Upper lobe of left lung (tissue), 6 donors: ENCODE measurements around the gene ENOSF1. TPM values are rescaled to one million over a fixed set of nuclear protein-coding genes. Genes with fewer than 3 reads are reported as not detected.

Source experiments
- ATAC-seq, 2 donors: fragments of 200-7000 bp; cut with Tn5 transposase; one replicate each; pipeline ENCODE4 v1.9.1; 2022; ENCODE audit warnings: mild to moderate bottlenecking in 2 of 2, moderate library complexity in 2 of 2; ENCODE audit not compliant: low FRiP score in 2 of 2
- DNase-seq, 2 donors: peaks; one replicate each; pipeline ENCODE4 v3.0.0-alpha.2; 2019 to 2020
- H3K27ac ChIP-seq, 4 donors: fragments of 200-600 bp; sonication (generic); one replicate each; pipeline ENCODE4 v1.5.1; 2016 to 2019
- H3K27me3 ChIP-seq, 4 donors: fragments of 200-600 bp; sonication (generic); one replicate each; pipeline ENCODE4 v1.5.1; 2017 to 2019
- H3K36me3 ChIP-seq, 4 donors: fragments of 200-600 bp; sonication (generic); one replicate each; pipeline ENCODE4 v1.5.1; 2016 to 2019
- H3K4me1 ChIP-seq, 4 donors: fragments of 200-600 bp; sonication (generic); one replicate each; pipeline ENCODE4 v1.5.1; 2018 to 2019
- H3K4me3 ChIP-seq, 4 donors: fragments of 200-600 bp; sonication (generic); one replicate each; pipeline ENCODE4 v1.5.1; 2017 to 2019; ENCODE audit warnings: mild to moderate bottlenecking in 2 of 4, moderate library complexity in 1 of 4
- H3K9me3 ChIP-seq, 4 donors: fragments of 200-600 bp; sonication (generic); one replicate each; pipeline ENCODE4 v1.5.1; 2018 to 2019
- EP300 ChIP-seq, 4 donors: sonication (generic); formaldehyde crosslinking; IDR thresholded peaks; one replicate each; pipeline ENCODE4 v1.5.1; 2017; ENCODE audit warnings: antibody characterized with exemption in 4 of 4, control low read depth in 2 of 4
- POLR2A ChIP-seq, 4 donors: fragments of 450-650 bp; IDR thresholded peaks; one replicate each; pipeline ENCODE4 v1.5.1; 2016 to 2017; ENCODE audit warnings: antibody characterized with exemption in 4 of 4, mild to moderate bottlenecking in 2 of 4
- POLR2AphosphoS5 ChIP-seq, 2 donors: sonication (generic); formaldehyde crosslinking; IDR thresholded peaks; one replicate each; pipeline ENCODE4 v1.5.1; 2017; ENCODE audit warnings: antibody characterized with exemption in 2 of 2
- WGBS, 2 donors: methylation state at CpG; one replicate each; pipeline ENCODE4 v1.1.5; 2017 to 2018; 5-methylcytosine and 5-hydroxymethylcytosine counted together
- total RNA-seq, 6 donors: library from RNA; depleted of rRNA in 4 of 6; stranded (reverse); fragments of >200 nt in 4 of 6; gene quantifications; one replicate each; pipeline versions ENCODE4 v1.1.0 to v1.2.1, GENCODE V29; 2016 to 2021
- TF ChIP-seq, protein P1 (sequence below), 6 experiments: fragments of 450-650 bp in 4 of 6; fragments of 200-600 bp in 2 of 6; sonication (generic) in 2 of 6; IDR thresholded peaks; one replicate each; pipeline ENCODE4 v1.5.1; 2016 to 2019; ENCODE audit warnings: antibody characterized with exemption in 6 of 6
- donor health status: DM: no; HTN: no; CAD: no; lungs with moderate emphysema.
- donor health status: DM: no; HTN: yes; CAD: no; lungs with severe emphysema.

Gene ENOSF1
- total RNA-seq, 6 donors from 2014 or later, result 66.9 to 296 (median 105) TPM

DNA sequence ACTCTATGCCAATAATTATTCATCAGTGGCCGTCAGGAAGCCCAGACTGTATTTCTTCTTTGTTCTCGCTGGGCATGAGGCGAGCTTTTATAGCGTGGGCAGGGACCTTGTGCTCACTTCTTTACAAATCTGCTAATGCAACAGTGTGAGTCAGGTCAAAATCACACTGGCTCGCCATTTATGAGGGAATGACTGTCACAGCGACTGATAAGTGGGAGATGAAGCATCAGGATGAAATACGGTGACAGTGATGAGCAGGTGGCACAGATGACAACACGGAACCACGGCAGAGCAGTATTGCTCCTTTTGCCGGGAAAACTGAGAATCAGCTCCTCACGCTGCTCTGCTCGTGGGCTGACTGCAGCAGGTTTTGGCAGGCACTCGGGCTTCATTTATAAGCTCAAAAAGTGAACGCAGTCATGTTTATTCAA, 34.5 kb downstream of the ENOSF1 start:
- no peak for DNase-seq
- Histone ChIP-seq H3K4me1 (no peaks in the 10 kb centered on the region), H3K4me3 (no peak overlapping the region), H3K27me3 (no peaks in the 10 kb centered on the region), H3K27ac (no peak overlapping the region), H3K36me3 (peaks cover 9 to 81% (median 54%) of the 10 kb centered on the region in 4 donors), H3K9me3 (no peaks in the 10 kb centered on the region)
- TF ChIP-seq, protein P1, sequence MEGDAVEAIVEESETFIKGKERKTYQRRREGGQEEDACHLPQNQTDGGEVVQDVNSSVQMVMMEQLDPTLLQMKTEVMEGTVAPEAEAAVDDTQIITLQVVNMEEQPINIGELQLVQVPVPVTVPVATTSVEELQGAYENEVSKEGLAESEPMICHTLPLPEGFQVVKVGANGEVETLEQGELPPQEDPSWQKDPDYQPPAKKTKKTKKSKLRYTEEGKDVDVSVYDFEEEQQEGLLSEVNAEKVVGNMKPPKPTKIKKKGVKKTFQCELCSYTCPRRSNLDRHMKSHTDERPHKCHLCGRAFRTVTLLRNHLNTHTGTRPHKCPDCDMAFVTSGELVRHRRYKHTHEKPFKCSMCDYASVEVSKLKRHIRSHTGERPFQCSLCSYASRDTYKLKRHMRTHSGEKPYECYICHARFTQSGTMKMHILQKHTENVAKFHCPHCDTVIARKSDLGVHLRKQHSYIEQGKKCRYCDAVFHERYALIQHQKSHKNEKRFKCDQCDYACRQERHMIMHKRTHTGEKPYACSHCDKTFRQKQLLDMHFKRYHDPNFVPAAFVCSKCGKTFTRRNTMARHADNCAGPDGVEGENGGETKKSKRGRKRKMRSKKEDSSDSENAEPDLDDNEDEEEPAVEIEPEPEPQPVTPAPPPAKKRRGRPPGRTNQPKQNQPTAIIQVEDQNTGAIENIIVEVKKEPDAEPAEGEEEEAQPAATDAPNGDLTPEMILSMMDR (IDR thresholded peaks at IDR 0.05), result no peak
- TF ChIP-seq POLR2AphosphoS5 (IDR thresholded peaks at IDR 0.05) (no peak), POLR2A (IDR thresholded peaks at IDR 0.05) (no peak), EP300 (IDR thresholded peaks at IDR 0.05) (no peak)
- ATAC-seq, result no peak
- 88 to 95% methylated on average over 14 of the region's 14 CpGs for WGBS, 2 donors

DNA sequence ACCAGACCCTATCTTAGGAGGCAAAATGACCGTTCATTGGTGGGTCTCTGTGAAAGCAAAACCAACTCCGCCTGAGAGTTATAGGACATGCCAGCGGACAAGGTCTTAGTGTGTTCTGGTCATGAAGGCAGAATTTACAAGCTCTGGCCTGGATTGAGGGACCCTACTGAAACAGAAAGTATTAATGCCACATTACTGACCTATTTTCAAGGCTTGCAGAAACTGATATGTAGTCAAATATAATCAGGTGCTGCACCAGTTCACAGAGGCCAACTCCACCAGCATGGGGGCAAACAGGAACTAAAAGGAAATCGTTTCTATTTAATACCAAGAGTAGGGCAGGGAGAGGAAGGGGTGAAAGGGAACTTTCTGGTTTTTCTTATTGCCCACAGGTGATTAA, 35.3 kb downstream of the ENOSF1 start:
- ATAC-seq, result no peak
- no peak for DNase-seq
- Histone ChIP-seq H3K4me3 (no peak overlapping the region), H3K9me3 (no peaks in the 10 kb centered on the region), H3K4me1 (no peaks in the 10 kb centered on the region), H3K27ac (no peak overlapping the region), H3K36me3 (peaks cover 9 to 83% (median 52%) of the 10 kb centered on the region in 4 donors), H3K27me3 (no peaks in the 10 kb centered on the region)
- TF ChIP-seq POLR2A (IDR thresholded peaks at IDR 0.05) (no peak), POLR2AphosphoS5 (IDR thresholded peaks at IDR 0.05) (no peak), EP300 (IDR thresholded peaks at IDR 0.05) (no peak)
- TF ChIP-seq, protein P1 (IDR thresholded peaks at IDR 0.05), result no peak
- WGBS, 2 donors, result 68 to 85% methylated on average over 4 of the region's 4 CpGs

DNA sequence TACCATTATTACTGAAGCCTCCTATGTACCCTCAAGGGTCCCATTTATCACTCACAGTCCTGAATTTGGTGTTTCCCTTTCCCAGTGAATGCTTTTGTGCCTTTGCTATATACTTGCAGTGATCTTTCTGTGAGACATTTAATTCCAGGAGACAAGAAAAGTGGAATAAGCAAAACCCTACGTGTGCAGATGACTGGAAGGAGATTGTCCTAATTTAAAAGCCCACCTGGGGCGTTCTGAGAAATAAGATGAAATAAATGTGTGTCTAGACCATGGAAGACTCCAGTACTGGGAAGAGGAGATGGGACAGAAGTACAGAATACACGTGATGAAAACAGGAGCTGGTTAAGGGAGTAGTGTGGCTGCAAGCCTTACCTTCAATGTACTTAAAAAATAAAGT, 35.7 kb downstream of the ENOSF1 start:
- Histone ChIP-seq H3K4me3 (no peak overlapping the region), H3K4me1 (no peaks in the 10 kb centered on the region), H3K27ac (no peak overlapping the region), H3K27me3 (no peaks in the 10 kb centered on the region), H3K9me3 (no peaks in the 10 kb centered on the region), H3K36me3 (peaks cover 9 to 81% (median 51%) of the 10 kb centered on the region in 4 donors)
- DNase-seq, result no peak
- no peak for TF ChIP-seq POLR2AphosphoS5 (IDR thresholded peaks at IDR 0.05)
- no peak for TF ChIP-seq EP300 (IDR thresholded peaks at IDR 0.05)
- TF ChIP-seq POLR2A (IDR thresholded peaks at IDR 0.05), result no peak
- TF ChIP-seq, protein P1 (IDR thresholded peaks at IDR 0.05), result no peak
- ATAC-seq, result no peak
- 91 to 94% methylated on average over 3 of the region's 3 CpGs for WGBS, 2 donors

DNA sequence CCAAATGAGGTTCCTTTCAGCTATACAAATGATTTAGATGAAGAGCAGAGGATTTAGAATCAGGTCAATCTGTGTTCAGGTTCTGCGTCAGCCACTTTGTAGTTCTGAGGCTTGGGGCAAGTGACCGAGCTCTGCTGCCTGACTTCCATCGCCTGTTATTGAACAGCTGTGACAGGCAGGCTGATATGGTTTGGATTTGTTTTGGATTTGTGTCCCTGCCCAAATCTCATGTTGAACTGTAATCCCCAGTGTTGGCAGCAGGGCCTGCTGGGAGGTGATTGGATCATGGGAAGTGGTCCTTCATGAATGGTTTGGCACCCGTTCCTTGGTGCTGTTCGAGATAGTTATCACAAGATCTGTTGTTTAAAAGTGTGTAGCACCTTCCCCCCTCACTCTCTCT, 36.4 kb downstream of the ENOSF1 start:
- Histone ChIP-seq H3K4me1 (no peaks in the 10 kb centered on the region), H3K36me3 (peaks cover 9 to 81% (median 50%) of the 10 kb centered on the region in 4 donors), H3K27me3 (no peaks in the 10 kb centered on the region), H3K4me3 (no peak overlapping the region), H3K27ac (no peak overlapping the region), H3K9me3 (no peaks in the 10 kb centered on the region)
- ATAC-seq (no peak), DNase-seq (no peak)
- no peak for TF ChIP-seq POLR2AphosphoS5 (IDR thresholded peaks at IDR 0.05)
- TF ChIP-seq, protein P1 (IDR thresholded peaks at IDR 0.05), result no peak
- TF ChIP-seq EP300 (IDR thresholded peaks at IDR 0.05), result no peak
- TF ChIP-seq POLR2A (IDR thresholded peaks at IDR 0.05), result no peak
- WGBS, 2 donors, result 81 to 84% methylated on average over 5 of the region's 5 CpGs

DNA sequence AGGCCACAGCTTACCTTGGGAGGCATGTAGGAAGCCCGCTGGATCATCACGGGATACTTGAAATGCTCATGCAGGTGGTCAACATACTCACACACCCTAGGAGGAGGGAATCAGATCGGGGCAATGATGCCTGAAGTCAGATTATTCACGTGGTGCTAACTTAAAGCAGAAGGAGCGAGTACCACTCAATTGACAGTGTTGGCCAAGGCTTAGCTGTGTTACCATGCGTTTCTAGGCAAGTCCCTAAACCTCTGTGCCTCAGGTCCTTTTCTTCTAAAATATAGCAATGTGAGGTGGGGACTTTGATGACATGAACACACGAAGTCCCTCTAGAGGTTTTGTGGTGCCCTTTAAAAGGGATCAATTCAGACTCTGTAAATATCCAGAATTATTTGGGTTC, 37.1 kb downstream of the ENOSF1 start:
- Histone ChIP-seq H3K4me3 (no peak overlapping the region), H3K36me3 (peaks cover 7 to 89% (median 49%) of the 10 kb centered on the region in 4 donors), H3K27me3 (no peaks in the 10 kb centered on the region), H3K4me1 (no peaks in the 10 kb centered on the region), H3K27ac (no peak overlapping the region), H3K9me3 (no peaks in the 10 kb centered on the region)
- 93 to 95% methylated on average over 7 of the region's 7 CpGs for WGBS, 2 donors
- ATAC-seq (no peak), DNase-seq (no peak)
- TF ChIP-seq EP300 (IDR thresholded peaks at IDR 0.05), result no peak
- TF ChIP-seq, protein P1 (IDR thresholded peaks at IDR 0.05), result no peak
- no peak for TF ChIP-seq POLR2A (IDR thresholded peaks at IDR 0.05)
- TF ChIP-seq POLR2AphosphoS5 (IDR thresholded peaks at IDR 0.05), result no peak
